HG03521 (cell line): ENCODE data around the gene DCAF11.
A peak's percentile ranks its signal among the peaks of the same experiment; 100 is the strongest.

Experiments used
- ATAC-seq: cut with Tn5 transposase; IDR thresholded peaks from one replicate; pipeline ENCODE4 v1.9.1; 2021; ENCODE audit warnings: mild to moderate bottlenecking, moderate library complexity; ENCODE audit not compliant: unreplicated experiment

DCAF11 gene

GRCh38 chr14:24114532-24115421 lies at the start of gene DCAF11, which contains the start of gene NRL:
Gene DCAF11 (plus strand): TSS chr14:24114777. CDS start chr14:24115595, 818 bp downstream.
Gene NRL (minus strand): TSS chr14:24114949. CDS start chr14:24082848, 32,101 bp downstream.
- ATAC-seq = peak; percentile 78

- no peak for ATAC-seq
Observed at GRCh38 chr14:24064856-24065255, 49.7 kb upstream of the DCAF11 start.

- no peak for ATAC-seq
Observed at GRCh38 chr14:24065408-24065807, 49.2 kb upstream of the DCAF11 start.

- no peak for ATAC-seq
Observed at GRCh38 chr14:24066496-24067132, 48.0 kb upstream of the DCAF11 start.

GRCh38 chr14:24067133-24068082 lies 47.2 kb upstream of the DCAF11 start:
- no peak for ATAC-seq

- no peak for ATAC-seq
Observed at GRCh38 chr14:24068711-24069410, 45.7 kb upstream of the DCAF11 start.

GRCh38 chr14:24069411-24069735 lies 45.2 kb upstream of the DCAF11 start:
- no peak for ATAC-seq

GRCh38 chr14:24070285-24071143 lies 44.1 kb upstream of the DCAF11 start:
- no peak for ATAC-seq

- ATAC-seq = no peak
Observed at GRCh38 chr14:24071144-24071697, 43.4 kb upstream of the DCAF11 start, which contains the start of gene CPNE6. Gene CPNE6 (plus strand): TSS chr14:24071562. CDS start chr14:24072937, 1,375 bp downstream.

GRCh38 chr14:24071836-24072430 lies 42.6 kb upstream of the DCAF11 start:
- no peak for ATAC-seq

- no peak for ATAC-seq
Observed at GRCh38 chr14:24072436-24072835, 42.1 kb upstream of the DCAF11 start.

- no peak for ATAC-seq
Observed at GRCh38 chr14:24072881-24073877, 41.4 kb upstream of the DCAF11 start.

GRCh38 chr14:24074625-24075484 lies 39.7 kb upstream of the DCAF11 start:
- ATAC-seq = no peak

GRCh38 chr14:24075485-24076301 lies 38.9 kb upstream of the DCAF11 start:
- ATAC-seq = no peak

- no peak for ATAC-seq
Observed at GRCh38 chr14:24076302-24076601, 38.3 kb upstream of the DCAF11 start.

GRCh38 chr14:24077086-24077485 lies 37.5 kb upstream of the DCAF11 start:
- ATAC-seq = no peak
